Stimulated activated naive B cell treated with anti-CD40 and anti-IgM and Interleukin-4, amounts not matched to agents 10 μg/mL and 1 μg/mL and 100 μg/mL, for 72 hours (primary cell): Measurements from ENCODE around the gene SLC28A1.

Experiments
- ATAC-seq, 2 donors: fragments of 150-1000 bp; cut with Tn5 transposase; replicated peaks; 2 replicates each; pipeline ENCODE4 v1.10.0; 2021; ENCODE audit warnings: moderate library complexity in 1 of 2
- DNase-seq: peaks from one replicate; pipeline ENCODE4 v3.0.0; 2021
- H3K27ac Mint-ChIP-seq: one replicate; pipeline ENCODE4 v1.8.0; 2022; ENCODE audit warnings: mild to moderate bottlenecking, mixed read lengths
- H3K27me3 Mint-ChIP-seq, 2 donors: one replicate each; pipeline ENCODE4 v1.8.0; 2022; ENCODE audit warnings: mixed read lengths in 2 of 2
- H3K36me3 Mint-ChIP-seq, 2 donors: one replicate each; pipeline ENCODE4 v1.8.0; 2022; ENCODE audit warnings: mixed read lengths in 2 of 2, mild to moderate bottlenecking in 1 of 2
- H3K4me1 Mint-ChIP-seq, 2 donors: one replicate each; pipeline ENCODE4 v1.8.0; 2022; ENCODE audit warnings: mixed read lengths in 2 of 2, mild to moderate bottlenecking in 1 of 2
- H3K4me3 Mint-ChIP-seq, 2 donors: one replicate each; pipeline ENCODE4 v1.8.0; 2022; ENCODE audit warnings: mild to moderate bottlenecking in 2 of 2, mixed read lengths in 2 of 2, moderate library complexity in 1 of 2
- H3K9me3 Mint-ChIP-seq, 2 donors: one replicate each; pipeline ENCODE4 v1.8.0; 2022; ENCODE audit warnings: mixed read lengths in 2 of 2, mild to moderate bottlenecking in 1 of 2

Gene SLC28A1

DNA sequence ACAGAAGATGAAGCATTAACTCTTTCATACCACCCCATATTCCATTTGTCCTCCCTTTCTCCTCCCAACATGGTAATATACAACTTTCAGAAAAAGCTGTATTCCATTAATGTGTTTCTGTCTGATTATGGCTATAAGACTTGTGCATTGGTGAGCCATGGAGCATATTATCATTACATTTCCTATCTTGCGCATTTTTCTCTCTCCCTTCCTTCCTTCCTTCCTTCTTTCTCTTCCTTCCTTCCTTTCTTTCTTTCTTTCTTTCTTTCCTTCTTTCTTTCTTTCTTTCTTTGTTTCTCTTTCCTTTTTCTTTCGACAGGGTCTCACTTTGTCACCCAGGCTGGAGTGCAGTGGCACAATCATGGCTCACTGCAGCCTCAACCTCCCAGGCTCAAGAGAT lies 71.7 kb downstream of the SLC28A1 start:
- Mint-ChIP-seq H3K9me3 (no peaks in the 10 kb centered on the region), H3K4me3 (no peak overlapping the region), H3K4me1 (peaks cover 8 to 22% of the 10 kb centered on the region in 2 donors), H3K27me3 (peaks cover 16 to 24% of the 10 kb centered on the region in 2 donors), H3K36me3 (no peaks in the 10 kb centered on the region), H3K27ac (no peak overlapping the region)
- ATAC-seq (no peak), DNase-seq (no peak)

DNA sequence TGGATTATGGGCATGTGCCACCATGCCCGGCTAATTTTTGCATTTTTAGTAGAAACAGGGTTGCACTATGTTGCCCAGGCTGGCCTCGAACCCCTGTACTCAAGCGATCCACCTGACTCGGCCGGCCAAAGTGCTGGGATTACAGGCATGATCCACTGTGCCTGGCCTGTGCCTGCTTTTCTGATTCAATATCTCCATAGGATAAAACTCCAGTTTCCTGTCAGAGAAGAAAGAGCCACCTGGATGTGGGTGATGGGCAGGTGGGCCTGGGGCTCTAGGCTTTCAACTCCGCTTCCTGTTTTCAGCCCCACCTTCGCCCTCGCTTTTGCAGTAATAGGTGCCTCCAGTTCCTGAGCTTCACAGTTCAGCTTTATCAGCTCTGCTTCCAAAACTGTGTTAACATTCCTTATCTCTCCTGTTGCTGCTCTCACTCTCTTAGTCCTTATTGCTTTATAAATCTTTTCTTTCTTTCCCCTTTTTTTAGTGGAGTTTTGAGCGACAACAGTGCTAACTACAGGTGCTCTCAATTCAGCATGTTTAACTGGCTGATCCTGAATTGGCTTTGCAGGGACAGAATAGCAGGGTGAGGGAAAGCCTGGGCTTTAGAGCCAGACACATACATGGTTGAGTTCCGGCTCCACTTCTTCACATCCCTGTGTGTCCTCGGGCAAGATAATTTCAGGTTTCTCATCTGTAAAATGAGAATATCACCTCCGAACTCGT lies 76.1 kb downstream of the SLC28A1 start:
- Mint-ChIP-seq H3K27ac (no peak overlapping the region), H3K4me3 (no peak overlapping the region), H3K27me3 (peaks cover 21 to 31% of the 10 kb centered on the region in 2 donors), H3K9me3 (peaks cover 0 to 3% of the 10 kb centered on the region in 2 donors), H3K36me3 (peaks cover 0 to 4% of the 10 kb centered on the region in 2 donors), H3K4me1 (peaks cover 8 to 19% of the 10 kb centered on the region in 2 donors)
- no peak for DNase-seq
- no peak for ATAC-seq

DNA sequence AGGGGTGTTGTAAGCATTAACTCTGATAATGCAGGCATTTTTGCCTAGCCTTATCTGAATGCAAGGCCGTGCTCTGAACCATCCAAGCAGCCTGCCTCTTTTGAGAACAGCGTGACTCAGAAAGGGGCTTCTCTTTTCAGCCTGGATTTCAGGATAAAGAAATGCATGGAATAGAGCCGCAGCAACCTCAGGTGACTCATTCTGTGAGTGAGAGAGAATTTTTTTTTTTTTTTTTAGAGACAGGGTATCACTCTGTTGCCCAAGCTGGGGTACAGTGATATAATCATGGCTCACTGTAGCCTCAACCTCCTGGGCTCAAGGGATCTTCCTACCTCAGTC lies 76.6 kb downstream of the SLC28A1 start:
- ATAC-seq (no peak), DNase-seq (no peak)
- H3K27me3 Mint-ChIP-seq, result peaks cover 17 to 25% of the 10 kb centered on the region in 2 donors
- peaks cover 0 to 3% of the 10 kb centered on the region in 2 donors for H3K9me3 Mint-ChIP-seq
- H3K27ac Mint-ChIP-seq, result no peak overlapping the region
- peaks cover 0 to 4% of the 10 kb centered on the region in 2 donors for H3K36me3 Mint-ChIP-seq
- H3K4me3 Mint-ChIP-seq, result no peak overlapping the region
- H3K4me1 Mint-ChIP-seq, result peaks cover 4 to 13% of the 10 kb centered on the region in 2 donors

DNA sequence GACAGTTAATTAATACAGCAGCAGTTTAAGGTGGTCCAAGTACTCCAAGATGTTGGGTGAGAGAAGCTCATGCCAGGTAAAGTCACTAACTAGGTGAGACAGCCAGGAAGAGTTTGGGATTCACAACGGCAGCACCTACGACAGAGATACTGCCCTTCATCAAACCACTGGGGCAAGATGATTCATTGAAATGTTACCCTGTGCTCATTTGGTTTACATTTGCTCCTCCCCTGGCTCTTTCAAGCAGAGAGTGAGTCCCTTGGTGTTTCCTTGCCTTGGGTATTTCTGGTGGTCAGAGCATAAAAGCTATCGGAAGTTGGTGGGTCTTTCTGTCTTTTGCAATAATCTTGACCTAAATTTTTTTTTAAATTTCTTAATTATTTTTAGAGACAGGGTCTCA lies 77.2 kb downstream of the SLC28A1 start:
- Mint-ChIP-seq H3K27ac (no peak overlapping the region), H3K27me3 (peaks cover 17 to 20% of the 10 kb centered on the region in 2 donors), H3K9me3 (peaks cover 0 to 4% of the 10 kb centered on the region in 2 donors), H3K4me1 (peaks cover 4 to 9% of the 10 kb centered on the region in 2 donors), H3K4me3 (no peak overlapping the region), H3K36me3 (peaks cover 3 to 8% of the 10 kb centered on the region in 2 donors)
- DNase-seq (no peak), ATAC-seq (no peak)

DNA sequence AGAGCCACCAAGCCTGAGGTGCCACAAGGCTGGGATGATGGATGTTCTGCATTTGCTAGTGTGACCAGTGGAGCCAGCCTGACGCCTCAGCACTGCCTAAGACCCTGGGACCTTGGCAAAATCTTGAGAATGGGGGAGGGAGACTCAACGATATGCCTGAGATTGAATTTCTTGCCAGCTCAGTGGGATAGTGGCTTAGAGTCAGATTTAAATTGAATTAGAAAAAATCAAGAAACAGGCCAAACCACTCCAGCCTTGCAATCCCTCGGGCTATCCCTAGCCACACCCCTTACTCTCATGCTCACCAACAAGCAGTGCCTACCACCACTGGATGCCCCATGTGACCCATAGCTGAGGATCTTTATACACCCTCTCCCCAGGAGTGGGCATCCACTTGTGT lies 78.5 kb downstream of the SLC28A1 start:
- no peak for ATAC-seq
- no peak overlapping the region for H3K27ac Mint-ChIP-seq
- H3K4me1 Mint-ChIP-seq, result peaks cover 4 to 9% of the 10 kb centered on the region in 2 donors
- peaks cover 0 to 4% of the 10 kb centered on the region in 2 donors for H3K9me3 Mint-ChIP-seq
- no peak for DNase-seq
- peaks cover 3 to 8% of the 10 kb centered on the region in 2 donors for H3K36me3 Mint-ChIP-seq
- peaks cover 10 to 12% of the 10 kb centered on the region in 2 donors for H3K27me3 Mint-ChIP-seq
- no peak overlapping the region for H3K4me3 Mint-ChIP-seq

DNA sequence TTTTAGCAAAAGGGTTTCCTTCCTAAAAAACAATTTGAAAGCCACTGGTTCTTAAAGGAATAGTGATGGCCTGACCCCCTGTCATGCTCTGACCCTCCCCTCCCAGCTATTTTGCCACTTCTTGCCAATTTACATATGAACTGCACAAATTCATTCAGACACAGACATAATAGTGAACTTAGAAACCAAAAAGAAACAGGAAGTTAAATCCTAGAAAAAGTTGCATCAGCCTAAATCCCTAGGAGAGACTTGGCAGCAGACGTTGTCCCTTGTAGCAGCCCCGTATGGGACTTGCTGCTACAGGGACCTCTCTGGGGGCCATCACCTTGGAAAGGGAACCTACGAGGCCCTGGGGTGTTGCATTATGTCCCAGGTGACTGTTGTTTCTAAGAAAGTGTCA lies 82.9 kb downstream of the SLC28A1 start:
- no peak overlapping the region for H3K27ac Mint-ChIP-seq
- peaks cover 7 to 10% of the 10 kb centered on the region in 2 donors for H3K27me3 Mint-ChIP-seq
- no peak overlapping the region for H3K4me3 Mint-ChIP-seq
- ATAC-seq, result no peak
- peaks cover 0 to 4% of the 10 kb centered on the region in 2 donors for H3K9me3 Mint-ChIP-seq
- DNase-seq, result no peak
- H3K4me1 Mint-ChIP-seq, result no peaks in the 10 kb centered on the region
- peaks cover 3 to 8% of the 10 kb centered on the region in 2 donors for H3K36me3 Mint-ChIP-seq

DNA sequence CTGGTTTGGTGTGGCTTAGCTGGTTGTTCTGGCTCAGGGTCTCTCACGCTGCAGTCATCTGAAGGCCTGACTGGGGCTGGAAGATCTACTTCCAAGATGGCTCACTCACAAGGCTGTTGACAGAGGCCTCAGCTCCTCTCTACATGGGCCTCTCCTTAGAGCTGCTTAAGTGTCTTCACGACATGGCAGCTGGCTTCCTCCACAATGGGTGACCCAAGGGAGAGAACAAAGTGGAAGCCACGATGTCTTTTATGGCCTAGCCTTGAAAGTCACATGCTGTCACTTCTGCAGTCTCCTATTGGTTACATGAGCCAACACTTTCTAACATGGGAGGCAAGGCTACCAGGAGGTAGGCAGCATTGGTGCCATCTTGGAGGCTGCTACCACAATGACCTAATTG lies 83.8 kb downstream of the SLC28A1 start:
- H3K4me3 Mint-ChIP-seq, result no peak overlapping the region
- H3K36me3 Mint-ChIP-seq, result peaks cover 3 to 8% of the 10 kb centered on the region in 2 donors
- ATAC-seq, result no peak
- H3K4me1 Mint-ChIP-seq, result no peaks in the 10 kb centered on the region
- no peak overlapping the region for H3K27ac Mint-ChIP-seq
- H3K27me3 Mint-ChIP-seq, result peaks cover 10 to 11% of the 10 kb centered on the region in 2 donors
- DNase-seq, result no peak
- peaks cover 0 to 4% of the 10 kb centered on the region in 2 donors for H3K9me3 Mint-ChIP-seq

DNA sequence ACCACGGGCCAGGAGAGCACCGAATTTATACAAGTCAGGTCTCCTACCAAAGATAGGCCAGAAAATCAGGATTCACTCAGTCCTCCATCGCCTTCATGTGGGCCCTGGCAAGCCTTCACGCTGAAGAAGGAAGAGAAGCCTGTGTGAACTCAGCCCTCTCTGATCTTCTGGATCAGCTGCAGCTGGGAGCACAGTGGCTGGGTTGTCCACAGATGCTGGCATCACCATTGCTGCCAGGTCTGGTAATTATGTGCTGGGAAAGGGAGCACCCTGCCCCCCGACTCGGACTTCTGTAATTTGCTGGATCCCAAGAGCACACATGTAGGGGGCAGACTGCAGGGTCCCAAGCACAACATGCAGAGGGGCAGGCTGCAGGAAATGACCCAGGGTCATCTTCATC lies 84.8 kb downstream of the SLC28A1 start:
- Mint-ChIP-seq H3K27me3 (peaks cover 4 to 5% of the 10 kb centered on the region in 2 donors), H3K4me3 (no peak overlapping the region), H3K36me3 (peaks cover 3 to 8% of the 10 kb centered on the region in 2 donors), H3K4me1 (no peaks in the 10 kb centered on the region), H3K9me3 (peaks cover 0 to 4% of the 10 kb centered on the region in 2 donors), H3K27ac (no peak overlapping the region)
- no peak for DNase-seq
- ATAC-seq, result no peak

DNA sequence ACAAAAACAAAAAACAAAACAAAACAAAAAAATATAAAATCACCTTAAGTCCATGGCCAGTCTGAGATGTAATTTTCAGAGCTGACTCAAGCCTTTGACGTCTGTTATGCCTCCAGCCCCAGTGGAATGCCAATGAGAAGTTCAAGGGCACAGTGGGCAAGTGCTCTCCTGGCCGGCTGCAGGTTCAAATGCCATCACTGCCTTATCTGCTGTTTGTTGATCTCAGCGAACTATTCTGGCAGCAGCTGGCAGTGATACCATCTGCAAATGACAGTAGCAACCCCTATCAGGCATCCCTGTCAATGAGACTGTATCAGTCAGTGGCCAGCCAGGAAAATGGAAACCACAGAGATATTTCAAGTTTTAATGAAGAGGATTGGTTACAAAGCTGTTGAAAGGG lies 86.4 kb downstream of the SLC28A1 start:
- ATAC-seq (no peak), DNase-seq (no peak)
- H3K27me3 Mint-ChIP-seq, result peaks cover 4 to 5% of the 10 kb centered on the region in 2 donors
- H3K27ac Mint-ChIP-seq, result no peak overlapping the region
- H3K9me3 Mint-ChIP-seq, result peaks cover 0 to 2% of the 10 kb centered on the region in 2 donors
- H3K4me3 Mint-ChIP-seq, result no peak overlapping the region
- H3K36me3 Mint-ChIP-seq, result peaks cover 3 to 4% of the 10 kb centered on the region in 2 donors
- H3K4me1 Mint-ChIP-seq, result no peaks in the 10 kb centered on the region

DNA sequence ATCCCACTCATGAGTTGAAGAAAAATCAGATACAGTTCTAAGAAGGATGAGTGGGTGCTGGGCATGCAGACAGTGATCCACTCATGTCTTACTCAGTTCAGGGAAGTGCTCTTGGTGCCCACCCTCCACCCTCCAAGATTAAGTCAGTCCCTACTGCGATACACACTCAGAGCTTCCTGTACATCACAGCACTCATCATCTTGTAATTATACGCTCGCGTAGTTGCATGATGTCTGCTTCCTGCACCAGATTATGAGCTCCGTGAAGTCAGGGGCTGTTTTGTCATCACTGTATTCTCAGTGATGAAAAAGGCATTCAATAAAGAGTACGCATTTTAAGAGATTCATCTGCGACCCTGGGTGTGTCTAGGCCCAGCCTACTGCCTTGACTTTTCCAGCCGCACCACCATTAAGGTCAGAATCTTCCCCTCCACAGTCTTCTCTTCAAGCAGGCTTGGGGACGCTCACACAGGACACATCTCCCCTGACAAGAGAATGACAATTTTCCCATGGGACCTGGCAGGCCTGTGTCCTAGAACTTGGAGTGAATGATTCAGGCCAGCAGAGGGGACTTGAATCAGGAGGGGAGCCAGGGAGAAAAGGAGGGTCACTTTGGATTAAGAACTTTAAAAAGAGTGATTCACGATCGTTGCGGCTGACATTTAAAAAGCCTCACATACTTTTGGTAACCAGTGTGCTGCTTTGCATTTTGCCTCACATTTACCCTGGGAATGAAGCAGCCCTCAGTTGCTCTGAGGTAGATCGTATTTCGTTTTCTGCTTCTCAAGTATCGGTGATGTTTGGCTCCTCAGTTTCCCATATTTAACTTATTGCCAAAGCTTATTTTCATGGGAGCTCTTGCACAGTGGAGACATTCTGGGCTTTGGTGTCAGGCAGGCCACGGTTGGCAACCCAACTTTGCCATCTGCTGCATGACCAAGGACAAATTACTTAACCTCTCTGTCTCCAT lies 89.3 kb downstream of the SLC28A1 start:
- Mint-ChIP-seq H3K9me3 (no peaks in the 10 kb centered on the region), H3K27me3 (peaks cover 0 to 5% of the 10 kb centered on the region in 2 donors), H3K4me3 (no peak overlapping the region), H3K36me3 (no peaks in the 10 kb centered on the region), H3K27ac (no peak overlapping the region), H3K4me1 (peaks cover 0 to 4% of the 10 kb centered on the region in 2 donors)
- DNase-seq, result no peak
- ATAC-seq, result no peak

DNA sequence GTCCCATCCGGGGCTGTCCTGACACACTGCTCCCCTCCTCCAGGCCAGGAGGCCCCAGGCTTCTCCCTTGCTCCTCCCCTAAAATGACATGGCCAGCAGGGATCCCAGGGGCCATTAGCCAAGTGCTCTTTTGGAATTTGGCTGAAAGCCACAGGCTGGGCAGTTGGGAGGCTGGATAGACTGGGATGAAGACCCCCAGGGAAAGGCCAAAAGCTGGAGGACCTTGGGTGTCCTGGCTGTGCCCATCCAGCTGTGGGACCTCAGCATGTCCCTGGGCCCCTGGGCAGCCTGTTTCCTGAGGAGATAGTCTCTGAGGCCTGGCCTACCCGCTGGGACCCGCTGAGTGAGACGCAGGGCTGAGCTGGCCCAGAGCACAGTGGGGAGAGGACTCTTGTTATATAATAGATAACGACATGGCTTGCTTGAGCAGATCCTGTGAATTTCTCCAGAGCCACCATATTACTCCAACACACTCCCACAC lies 91.4 kb downstream of the SLC28A1 start:
- H3K27ac Mint-ChIP-seq, result no peak overlapping the region
- H3K36me3 Mint-ChIP-seq, result no peaks in the 10 kb centered on the region
- H3K4me1 Mint-ChIP-seq, result peaks cover 8 to 13% of the 10 kb centered on the region in 2 donors
- H3K9me3 Mint-ChIP-seq, result no peaks in the 10 kb centered on the region
- no peak for DNase-seq
- H3K27me3 Mint-ChIP-seq, result peaks cover 0 to 11% of the 10 kb centered on the region in 2 donors
- no peak overlapping the region for H3K4me3 Mint-ChIP-seq
- no peak for ATAC-seq

DNA sequence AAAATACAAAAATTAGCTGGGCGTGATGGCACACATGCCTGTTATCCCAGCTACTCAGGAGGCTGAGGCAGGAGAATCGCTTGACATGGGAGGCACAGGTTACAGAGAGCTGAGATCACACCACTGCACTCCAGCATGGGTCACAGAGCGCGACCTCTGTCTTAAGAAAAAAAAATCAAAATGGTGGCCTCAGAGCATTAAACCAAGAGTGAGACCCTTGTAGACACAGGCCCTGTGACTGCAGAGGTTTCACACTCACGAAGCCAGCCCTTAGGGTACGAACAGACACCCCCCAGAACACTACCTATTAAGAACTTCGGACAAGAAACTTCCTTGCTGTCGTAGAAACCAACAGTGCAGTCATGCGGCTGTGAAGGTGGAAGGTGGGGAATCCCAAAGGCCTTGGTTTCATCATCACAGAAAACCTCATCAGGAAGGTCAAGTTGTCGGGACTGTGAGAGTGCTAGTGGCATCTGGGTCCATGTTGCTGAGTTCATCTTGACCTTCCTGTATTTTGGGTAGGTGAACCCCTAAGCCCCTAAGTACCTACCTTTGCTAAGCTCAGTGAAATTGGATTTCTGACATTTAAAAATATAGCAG lies 92.4 kb downstream of the SLC28A1 start:
- peaks cover 8 to 13% of the 10 kb centered on the region in 2 donors for H3K4me1 Mint-ChIP-seq
- H3K4me3 Mint-ChIP-seq, result no peak overlapping the region
- peak overlapping the region; percentile 66 for H3K27ac Mint-ChIP-seq
- ATAC-seq (no peak), DNase-seq (no peak)
- H3K9me3 Mint-ChIP-seq, result no peaks in the 10 kb centered on the region
- H3K27me3 Mint-ChIP-seq, result peaks cover 0 to 11% of the 10 kb centered on the region in 2 donors
- no peaks in the 10 kb centered on the region for H3K36me3 Mint-ChIP-seq

DNA sequence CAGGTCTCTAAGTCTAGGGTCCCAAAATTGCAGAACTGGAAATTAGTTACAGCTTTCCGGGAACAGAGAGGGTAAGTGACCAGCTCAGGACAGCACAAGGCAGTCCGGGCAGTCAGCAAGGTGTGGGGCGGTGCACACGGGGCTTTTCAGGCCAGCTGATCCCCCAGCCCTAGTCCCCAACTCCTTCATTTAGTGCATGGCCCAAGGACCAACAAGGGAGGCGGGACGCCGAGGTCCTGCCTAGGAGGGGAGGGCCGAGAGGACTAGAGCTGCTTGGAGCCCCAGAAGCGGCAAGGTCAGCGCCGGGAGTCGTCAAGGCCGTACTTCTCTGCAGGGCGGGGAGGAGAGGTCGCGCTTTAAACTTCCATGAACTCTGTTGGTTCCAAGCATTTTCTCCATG lies 95.2 kb downstream of the SLC28A1 start:
- peaks cover 0 to 6% of the 10 kb centered on the region in 2 donors for H3K27me3 Mint-ChIP-seq
- ATAC-seq (no peak), DNase-seq (no peak)
- H3K9me3 Mint-ChIP-seq, result no peaks in the 10 kb centered on the region
- peak overlapping the region; percentile 94 to 99 for H3K4me3 Mint-ChIP-seq
- peaks cover 9 to 33% of the 10 kb centered on the region in 2 donors for H3K4me1 Mint-ChIP-seq
- H3K36me3 Mint-ChIP-seq, result no peaks in the 10 kb centered on the region
- peak overlapping the region; percentile 89 for H3K27ac Mint-ChIP-seq
